Measurements from ENCODE around the gene ZNF443. TPM values are rescaled to one million over a fixed set of nuclear protein-coding genes. Genes with fewer than 3 reads are reported as not detected.

Gene ZNF443
- 4.1 and 9.0 TPM in 2 replicates for total RNA-seq

GRCh38 chr19:12440541-12441316 is at the start of gene ZNF443:
Gene ZNF443 (minus strand): TSS chr19:12441021. CDS start chr19:12440914, 107 bp downstream.

GRCh38 chr19:12484371-12485051 is 43.7 kb upstream of the ZNF443 start, which contains the start of gene ZNF709:
Gene ZNF709 (minus strand): TSS chr19:12484816. CDS start chr19:12484657, 159 bp downstream.

GRCh38 chr19:12400633-12401502 is 40.0 kb downstream of the ZNF443 start, which contains the start of gene ZNF799:
Gene ZNF799 (minus strand): TSS chr19:12401271. CDS start chr19:12401070, 201 bp downstream.

Other genes with a start within 250 kb of the ZNF443 start
- 8.0 and 16.9 TPM in 2 replicates for gene ZNF44, start 146.1 kb downstream of the ZNF443 start, total RNA-seq
- gene ZNF563, start 107.4 kb downstream of the ZNF443 start, total RNA-seq = 4.1 and 4.7 TPM in 2 replicates
- 2.8 and 5.1 TPM in 2 replicates for gene ZNF442, start 75.3 kb downstream of the ZNF443 start, total RNA-seq
- gene ZNF799, start 39.8 kb downstream of the ZNF443 start, total RNA-seq = 4.9 and 5.1 TPM in 2 replicates
- 5.1 and 6.7 TPM in 2 replicates for gene ZNF709, start 43.8 kb upstream of the ZNF443 start, total RNA-seq
- 8.7 and 12.6 TPM in 2 replicates for gene ZNF564, start 110.5 kb upstream of the ZNF443 start, total RNA-seq
- gene ZNF490, start 169.8 kb upstream of the ZNF443 start, total RNA-seq = 8.9 and 9.4 TPM in 2 replicates
- 12.6 and 14.0 TPM in 2 replicates for gene ZNF791, start 169.9 kb upstream of the ZNF443 start, total RNA-seq
- gene MAN2B1, start 225.7 kb upstream of the ZNF443 start, total RNA-seq = 41.6 and 50.6 TPM in 2 replicates
- 9.0 and 9.1 TPM in 2 replicates for gene WDR83, start 225.8 kb upstream of the ZNF443 start, total RNA-seq
- 59.3 and 66.4 TPM in 2 replicates for gene DHPS, start 240.9 kb upstream of the ZNF443 start, total RNA-seq
- gene GNG14, start 247.0 kb upstream of the ZNF443 start, total RNA-seq = not detected in 2 replicates